ENCODE data around the gene SNTG2.
"Not testable (repeated sequence)": the region's sequence is repeated elsewhere in the genome, so short reads cannot be mapped to it uniquely, and the experiment has no call there.

The SNTG2 gene

DNA sequence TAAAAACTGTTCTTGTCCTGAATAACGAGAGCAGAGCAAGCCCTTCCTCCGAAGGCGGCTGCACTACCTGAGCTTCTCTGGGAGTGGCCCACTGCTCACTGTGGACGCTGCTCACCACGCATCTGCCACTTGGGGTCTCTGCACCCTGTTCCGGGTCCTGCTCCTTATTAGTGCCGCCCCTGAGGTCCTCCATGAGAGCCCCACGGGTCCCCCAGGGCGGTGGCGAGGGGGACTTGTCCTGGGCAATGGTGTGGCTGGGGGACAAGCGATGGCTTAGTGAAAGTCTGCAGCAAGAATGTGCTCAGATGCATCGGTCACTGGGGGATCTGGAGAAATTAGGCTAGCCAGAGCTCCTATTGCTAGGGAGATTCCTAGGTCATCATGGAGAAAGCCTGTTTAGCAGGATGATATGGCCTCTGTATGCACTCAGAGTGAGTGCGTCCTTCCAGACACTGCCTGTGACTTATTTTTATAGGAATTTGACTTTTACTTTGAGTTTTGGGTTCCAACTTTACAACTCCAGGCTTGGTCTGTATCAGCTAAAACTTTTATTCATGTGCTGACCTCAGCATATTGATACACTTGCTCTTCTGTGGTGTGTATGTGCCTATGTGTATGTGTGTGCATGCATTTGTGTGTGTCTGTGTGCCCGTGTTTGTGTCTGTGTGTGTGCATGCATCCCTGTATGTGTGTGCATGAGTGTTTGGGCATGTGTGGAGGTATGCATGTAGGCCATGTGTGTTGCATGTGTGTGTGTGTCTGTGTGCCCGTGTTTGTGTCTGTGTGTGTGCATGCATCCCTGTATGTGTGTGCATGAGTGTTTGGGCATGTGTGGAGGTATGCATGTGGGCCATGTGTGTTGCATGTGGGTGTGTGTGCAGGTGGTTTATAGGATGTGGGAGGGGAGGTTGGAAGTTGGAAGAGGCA, 129.5 kb downstream of the SNTG2 start:
- DNase-seq: no peak
- TF ChIP-seq POLR2A (IDR thresholded peaks at IDR 0.05; ENCODE audit: low read length) (no peak), GATA1 (IDR thresholded peaks at IDR 0.05; ENCODE audit: low read depth, low read length) (no peak)

DNA sequence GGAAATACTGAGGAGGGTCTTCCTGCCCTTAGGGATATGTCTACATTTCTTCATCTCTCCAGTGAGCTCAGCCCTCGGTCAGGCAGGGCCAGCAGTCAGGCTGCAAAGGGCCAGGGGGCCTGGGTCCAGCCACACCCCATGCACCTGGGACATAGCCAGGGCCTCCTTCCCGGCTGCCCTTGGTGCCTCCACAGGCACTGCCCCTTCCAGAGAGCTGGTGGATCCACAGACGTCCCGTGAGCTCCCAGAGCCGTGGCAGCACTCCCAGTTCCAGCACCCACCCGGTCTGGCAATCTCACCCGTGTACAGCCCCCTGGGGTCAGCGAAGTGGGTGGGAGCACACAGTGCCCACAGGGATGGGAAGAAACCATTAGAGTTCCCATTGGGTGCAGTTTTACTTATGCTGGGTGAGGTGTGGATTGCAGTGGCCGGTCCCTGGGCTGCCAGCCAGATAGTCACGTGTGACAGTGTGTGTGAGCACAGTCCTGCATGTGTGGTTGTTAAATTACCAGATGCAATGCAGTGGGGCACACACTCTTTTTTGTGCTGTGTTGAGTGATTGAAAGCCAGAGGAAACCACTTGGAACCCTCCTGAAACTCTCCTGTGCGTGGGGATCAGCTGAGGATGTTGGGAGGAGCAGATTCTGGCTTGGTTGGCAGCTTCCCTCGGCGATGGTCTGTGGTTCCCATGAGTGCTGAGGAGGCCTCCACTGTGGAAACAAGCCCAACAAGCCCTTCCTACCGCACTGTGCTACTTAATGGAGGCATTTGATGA, 131.0 kb downstream of the SNTG2 start:
- TF ChIP-seq POLR2A (IDR thresholded peaks at IDR 0.05; ENCODE audit: low read length) (no peak), GATA1 (IDR thresholded peaks at IDR 0.05; ENCODE audit: low read depth, low read length) (no peak)
- no peak for DNase-seq

DNA sequence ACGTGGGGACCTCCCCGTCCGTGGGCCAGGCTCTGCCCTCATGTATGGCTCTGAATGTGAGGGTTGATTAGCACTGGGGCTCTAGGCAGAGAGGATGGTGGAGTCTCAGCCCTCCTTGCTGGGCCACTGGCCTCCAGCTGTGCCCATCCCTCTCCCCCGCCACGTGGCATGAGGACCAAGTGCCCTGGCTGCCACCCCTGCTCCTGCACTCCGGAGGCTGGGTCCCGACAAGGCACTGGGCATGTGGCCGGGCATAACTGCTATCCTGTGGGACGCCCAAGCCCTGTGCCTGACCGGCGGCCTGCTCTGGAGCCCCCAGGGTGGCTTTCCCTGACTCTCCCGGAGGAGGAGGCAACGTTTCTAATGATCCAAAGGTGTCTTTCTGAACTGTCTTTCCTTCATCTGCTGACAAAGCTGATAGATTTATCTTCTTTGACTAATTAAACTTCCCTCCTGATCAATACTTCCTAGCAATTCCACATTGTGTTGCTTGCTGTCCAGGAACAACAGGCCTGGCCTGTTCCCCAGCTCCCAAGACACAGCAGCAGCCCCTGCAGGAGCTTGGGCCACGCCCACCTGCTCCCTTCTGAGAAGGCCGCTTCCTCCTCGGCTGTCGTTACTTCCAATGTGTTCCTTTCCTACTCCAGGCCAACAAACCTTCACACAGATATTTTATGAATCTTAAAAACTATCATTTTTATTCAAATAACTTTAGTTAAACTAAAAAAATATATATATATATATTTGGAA, 132.0 kb downstream of the SNTG2 start:
- no peak for DNase-seq
- TF ChIP-seq POLR2A (IDR thresholded peaks at IDR 0.05; ENCODE audit: low read length) (no peak), GATA1 (IDR thresholded peaks at IDR 0.05; ENCODE audit: low read depth, low read length) (no peak)

DNA sequence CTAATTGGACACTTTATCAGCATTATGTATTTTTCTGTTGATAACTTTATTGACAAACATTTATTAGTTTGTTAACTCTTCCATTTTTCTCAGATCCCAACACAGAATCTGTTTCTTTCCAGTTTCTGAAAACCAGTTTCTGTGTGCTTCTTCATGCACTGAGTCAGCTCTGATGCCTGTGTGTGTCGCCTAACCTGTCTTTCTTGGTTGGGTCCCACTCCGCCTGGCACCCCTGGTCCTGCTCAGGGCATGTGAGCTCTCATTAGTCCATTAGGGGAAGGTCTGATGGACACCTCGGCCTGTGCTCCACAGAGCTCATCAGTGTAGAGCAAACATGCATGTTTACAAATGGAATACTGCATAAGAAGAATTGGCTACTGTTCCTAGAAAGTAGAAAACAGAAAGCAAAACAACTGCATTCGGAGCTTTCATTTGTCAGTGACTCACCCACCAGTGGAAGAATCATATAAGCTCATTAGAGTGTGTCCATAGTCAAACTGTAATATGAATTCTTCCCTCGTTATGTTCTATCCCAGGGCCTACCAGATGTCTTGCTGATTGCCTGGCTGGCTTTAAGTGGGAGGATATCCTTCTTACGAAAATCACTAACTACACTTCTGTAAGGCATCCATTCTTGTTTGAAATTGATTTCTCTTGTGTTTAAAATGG, 137.7 kb downstream of the SNTG2 start:
- TF ChIP-seq POLR2A (IDR thresholded peaks at IDR 0.05; ENCODE audit: low read length) (no peak), GATA1 (IDR thresholded peaks at IDR 0.05; ENCODE audit: low read depth, low read length) (no peak)
- DNase-seq: no peak

DNA sequence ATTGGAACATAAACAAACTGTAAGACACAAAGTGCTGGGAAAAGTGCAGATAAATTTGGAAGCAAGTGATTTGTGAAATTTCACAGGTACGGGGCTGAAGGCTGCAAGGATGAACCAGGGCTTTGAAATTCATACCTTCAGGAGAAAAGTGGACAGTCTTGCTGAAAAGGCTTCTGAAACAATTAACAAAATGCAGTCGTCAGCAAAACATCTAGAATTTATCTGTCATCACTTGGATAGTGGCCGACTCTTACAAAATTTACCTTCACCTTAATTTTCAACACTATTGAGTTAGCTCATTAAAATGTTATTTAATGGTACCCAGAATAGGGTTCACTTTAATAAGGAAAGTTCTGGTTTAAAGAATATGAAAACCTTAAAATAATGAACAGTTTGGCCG, 138.3 kb downstream of the SNTG2 start:
- TF ChIP-seq POLR2A (IDR thresholded peaks at IDR 0.05; ENCODE audit: low read length) (no peak), GATA1 (IDR thresholded peaks at IDR 0.05; ENCODE audit: low read depth, low read length) (no peak)
- DNase-seq: no peak

DNA sequence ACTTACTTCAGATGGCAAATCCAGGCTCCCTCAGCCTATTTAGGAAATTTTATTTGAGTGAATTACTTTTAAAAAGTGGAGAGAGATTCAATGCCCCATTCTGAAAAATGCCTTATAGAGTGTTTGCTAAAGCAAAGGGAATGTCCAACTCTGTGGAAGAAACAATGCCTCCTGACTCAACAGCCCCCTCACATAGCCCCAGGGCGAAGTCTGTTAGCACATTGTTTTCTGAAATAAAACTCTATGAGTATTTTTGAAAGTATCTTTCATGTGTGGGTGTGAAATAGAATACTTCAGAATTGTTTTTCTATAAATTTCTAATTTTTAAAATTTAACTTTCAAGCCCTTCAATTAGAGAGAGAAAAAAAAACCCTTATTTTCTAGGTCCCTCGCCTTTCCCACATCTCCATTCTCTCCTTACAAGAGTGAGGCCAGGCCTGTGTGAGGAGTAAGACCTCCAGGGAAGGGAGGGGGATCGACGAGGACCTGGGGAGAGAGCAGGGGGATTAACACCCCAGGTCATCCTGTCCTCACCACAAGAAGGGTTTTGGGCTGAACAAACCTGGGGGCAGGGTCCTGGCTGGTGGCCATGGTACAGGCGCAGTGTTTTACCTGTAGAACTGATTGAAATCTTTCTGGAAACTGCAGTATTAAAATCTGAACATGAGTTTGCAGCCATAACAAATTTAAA, 141.4 kb downstream of the SNTG2 start:
- TF ChIP-seq POLR2A (IDR thresholded peaks at IDR 0.05; ENCODE audit: low read length) (no peak), GATA1 (IDR thresholded peaks at IDR 0.05; ENCODE audit: low read depth, low read length) (no peak)
- no peak for DNase-seq

DNA sequence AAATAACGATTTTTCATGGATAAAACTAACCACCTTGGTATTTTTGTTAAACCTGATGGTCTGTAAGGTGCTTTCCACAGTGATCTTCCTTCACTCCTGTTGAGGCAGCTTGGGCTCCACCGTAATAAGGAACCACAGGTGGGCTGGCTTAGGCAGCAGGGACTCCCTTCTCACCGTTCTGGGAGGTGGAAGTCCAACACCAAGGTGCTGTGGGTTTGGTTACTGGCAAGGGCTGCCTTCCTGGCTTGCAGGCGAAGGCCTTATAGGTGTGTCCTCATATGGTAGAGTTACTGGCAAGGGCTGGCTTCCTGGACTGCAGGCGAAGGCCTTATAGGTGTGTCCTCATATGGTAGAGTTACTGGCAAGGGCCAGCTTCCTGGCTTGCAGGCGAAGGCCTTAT, 143.0 kb downstream of the SNTG2 start:
- not testable (repeated sequence) for DNase-seq

DNA sequence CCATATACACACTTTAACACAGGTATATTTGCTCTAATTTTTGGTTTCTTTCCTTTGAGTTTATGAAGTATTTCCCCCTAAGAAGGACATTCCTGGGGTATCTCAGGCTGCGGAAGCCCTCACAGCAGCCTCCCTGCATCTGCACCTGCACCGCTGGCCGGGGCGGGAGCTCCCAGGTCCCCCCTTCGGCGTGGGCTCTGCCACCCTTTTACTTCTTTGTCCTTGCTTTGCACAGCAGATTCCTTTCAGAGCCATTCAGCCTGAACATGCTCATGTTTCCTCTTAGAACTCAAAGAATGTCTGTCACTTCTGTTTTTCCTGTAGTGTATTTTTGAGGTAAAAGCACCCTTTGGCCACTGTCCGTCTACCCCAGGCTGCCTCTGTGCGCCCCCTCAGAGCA, 146.5 kb downstream of the SNTG2 start:
- DNase-seq: no peak
- TF ChIP-seq GATA1 (IDR thresholded peaks at IDR 0.05; ENCODE audit: low read depth, low read length) (no peak), POLR2A (IDR thresholded peaks at IDR 0.05; ENCODE audit: low read length) (no peak)

DNA sequence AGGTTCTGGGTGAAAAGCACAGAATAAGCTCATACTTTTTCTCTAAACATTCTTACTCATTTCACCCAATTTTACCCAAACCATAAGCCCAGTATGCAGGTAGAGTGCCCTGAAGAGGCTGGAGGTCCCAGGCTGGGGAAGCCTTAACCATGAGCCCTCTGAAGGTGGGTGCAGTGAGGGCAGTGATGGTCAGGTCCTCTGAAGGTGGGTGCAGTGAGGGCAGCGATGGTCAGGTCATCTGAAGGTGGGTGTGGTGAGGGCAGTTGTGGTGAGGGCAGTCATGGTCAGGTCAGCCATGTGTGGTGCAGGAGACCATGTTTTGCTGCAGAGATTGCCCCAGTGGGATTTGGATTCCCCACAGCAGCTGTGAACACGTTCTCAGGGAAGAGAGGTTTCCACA, 148.8 kb downstream of the SNTG2 start:
- DNase-seq: no peak
- TF ChIP-seq GATA1 (IDR thresholded peaks at IDR 0.05; ENCODE audit: low read depth, low read length): no peak
- TF ChIP-seq POLR2A (IDR thresholded peaks at IDR 0.05; ENCODE audit: low read length): no peak

DNA sequence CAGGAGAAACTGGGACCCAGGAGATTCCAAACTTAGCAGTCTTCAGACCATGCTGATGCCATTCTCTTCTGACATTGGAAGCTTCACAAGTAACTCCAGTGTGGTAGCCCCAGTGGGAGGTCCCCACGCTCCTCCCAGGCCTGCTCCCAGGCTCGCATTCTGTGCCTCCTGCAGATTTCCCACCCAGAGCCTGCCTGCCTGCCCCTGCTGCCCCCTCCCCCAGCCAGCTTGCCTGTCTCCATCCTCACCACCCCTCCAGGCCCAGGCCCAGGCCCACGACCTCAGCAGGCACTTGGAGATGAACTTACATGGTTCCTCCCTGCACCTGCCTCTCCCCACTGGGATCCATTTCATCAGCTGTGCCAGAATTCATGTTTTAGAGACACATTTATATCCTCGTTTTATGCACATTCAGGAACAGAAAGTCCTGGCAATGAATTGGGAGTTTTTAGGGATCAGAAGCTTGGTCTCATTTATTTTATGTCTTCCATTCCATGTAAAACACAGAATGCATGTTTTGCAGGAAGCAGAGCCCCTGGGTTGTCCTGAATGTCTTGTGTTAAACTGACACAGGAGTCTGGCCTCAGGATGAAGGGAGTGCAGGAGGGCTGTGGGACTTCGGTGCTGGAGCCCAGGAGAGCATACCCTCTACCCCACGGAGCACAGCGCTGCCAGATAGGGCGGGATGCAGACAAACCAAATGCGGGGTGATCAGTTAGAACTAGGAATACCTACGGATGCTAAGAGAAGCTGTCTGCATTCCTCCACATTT, 150.5 kb downstream of the SNTG2 start:
- TF ChIP-seq GATA1 (IDR thresholded peaks at IDR 0.05; ENCODE audit: low read depth, low read length): no peak
- TF ChIP-seq POLR2A (IDR thresholded peaks at IDR 0.05; ENCODE audit: low read length): no peak
- DNase-seq: no peak

DNA sequence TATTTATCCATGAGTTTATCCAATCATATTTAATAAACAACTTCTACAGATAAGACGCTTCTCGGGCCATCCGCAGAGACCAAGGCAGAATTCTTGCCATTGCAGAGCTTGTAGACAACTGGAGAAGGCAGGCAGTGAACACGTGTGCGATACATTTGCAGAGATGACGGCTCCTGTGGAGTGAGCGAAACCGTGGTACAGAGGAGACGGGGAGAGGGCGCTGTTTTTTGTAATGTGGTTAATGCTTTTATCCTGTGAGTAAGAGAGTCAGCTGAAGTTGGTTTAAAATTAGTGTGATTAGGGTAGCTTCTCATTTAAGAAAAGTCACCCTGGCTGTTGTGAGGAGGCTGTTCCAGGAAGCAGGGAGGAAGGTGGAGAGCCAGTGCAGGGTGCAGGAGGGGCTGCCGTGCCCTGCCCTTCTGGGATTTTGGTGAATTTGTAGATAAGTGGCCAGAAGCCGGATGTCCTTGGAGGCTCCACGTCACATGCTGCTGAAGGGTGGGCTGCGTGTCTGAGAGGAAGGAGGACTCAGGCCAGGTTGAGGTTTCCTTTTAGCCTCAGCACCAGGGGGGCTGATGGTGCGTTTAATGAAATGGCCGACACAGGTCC, 151.4 kb downstream of the SNTG2 start:
- no peak for TF ChIP-seq GATA1 (IDR thresholded peaks at IDR 0.05; ENCODE audit: low read depth, low read length)
- no peak for TF ChIP-seq POLR2A (IDR thresholded peaks at IDR 0.05; ENCODE audit: low read length)
- DNase-seq: no peak

DNA sequence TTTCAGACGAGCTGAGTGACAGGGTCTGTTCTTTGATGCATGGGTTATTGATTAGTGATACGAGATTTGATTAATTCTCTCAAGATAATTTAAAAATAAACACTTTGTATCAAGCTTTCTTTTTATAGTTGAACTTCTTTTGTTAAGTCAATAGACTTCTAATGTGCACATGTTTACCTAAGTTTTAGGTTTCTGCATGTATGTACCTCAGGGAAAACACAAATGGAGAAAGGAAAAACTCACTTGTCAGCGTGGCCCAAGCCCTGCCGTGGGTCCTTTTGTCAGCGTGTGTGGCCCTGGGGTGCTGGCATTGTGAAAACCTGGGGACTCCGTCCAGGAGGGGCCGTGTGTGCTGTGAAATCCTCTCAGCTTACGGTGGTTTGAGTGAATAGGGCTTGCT, 153.7 kb downstream of the SNTG2 start:
- no peak for DNase-seq
- TF ChIP-seq GATA1 (IDR thresholded peaks at IDR 0.05; ENCODE audit: low read depth, low read length): no peak
- no peak for TF ChIP-seq POLR2A (IDR thresholded peaks at IDR 0.05; ENCODE audit: low read length)

DNA sequence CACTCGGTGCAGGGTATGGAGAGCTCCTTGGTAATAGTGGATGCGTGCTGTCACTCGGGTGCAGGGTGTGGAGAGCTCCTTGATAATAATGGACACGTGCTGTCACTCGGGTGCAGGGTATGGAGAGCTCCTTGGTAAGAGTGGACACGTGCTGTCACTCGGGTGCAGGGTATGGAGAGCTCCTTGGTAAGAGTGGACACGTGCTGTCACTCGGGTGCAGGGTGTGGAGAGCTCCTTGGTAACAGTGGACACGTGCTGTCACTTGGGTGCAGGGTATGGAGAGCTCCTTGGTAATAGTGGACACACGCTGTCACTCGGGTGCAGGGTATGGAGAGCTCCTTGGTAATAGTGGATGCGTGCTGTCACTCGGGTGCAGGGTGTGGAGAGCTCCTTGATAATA, 155.7 kb downstream of the SNTG2 start:
- not testable (repeated sequence) for DNase-seq

Measured in erythroblast (primary cell).